PC-3 (cell line): ENCODE data around the gene SCG2. TPM values are rescaled to one million over a fixed set of nuclear protein-coding genes. Genes with fewer than 3 reads are reported as not detected.
"Not testable (repeated sequence)": the region's sequence is repeated elsewhere in the genome, so short reads cannot be mapped to it uniquely, and the experiment has no call there.

Experiments used
- ATAC-seq: fragments of 200-7000 bp; cut with Tn5 transposase; 2 replicates; pipeline ENCODE4 v1.9.1; 2020; ENCODE audit warnings: mild to moderate bottlenecking, moderate library complexity
- BruUV-seq: library from RNA; stranded (reverse); fragments of 400-500 nt; replicated peaks from 2 replicates; lab custom pipeline; 2021; lab: Mats Ljungman, UMichigan
- CTCF ChIA-PET: fragments of 300-600 bp; sonication (Branson Sonifier 250); formaldehyde crosslinking; loops from one replicate; lab custom pipeline; 2022; ENCODE audit warnings: antibody characterized with exemption; lab: Charles Lee
- POLR2A ChIA-PET: fragments of 300-600 bp; sonication (Branson Sonifier 250); formaldehyde crosslinking; loops from one replicate; lab custom pipeline; 2022; ENCODE audit warnings: antibody characterized with exemption; ENCODE audit not compliant: unreplicated experiment; lab: Charles Lee
- DNase-seq: peaks from one replicate; pipeline ENCODE4 v3.0.0-alpha.2; 2015
- H2AFZ ChIP-seq: fragments of 300-600 bp; sonication (generic); 2 replicates; pipeline ENCODE4 v1.6.0; 2016; ENCODE audit warnings: antibody characterized with exemption, low read length
- H3F3A ChIP-seq: fragments of 300-600 bp; sonication (generic); one replicate; pipeline ENCODE4 v1.6.0; 2017; ENCODE audit warnings: antibody characterized with exemption, low read length, control low read depth, mild to moderate bottlenecking; ENCODE audit not compliant: unreplicated experiment
- H3K27ac ChIP-seq: fragments of 300-600 bp; sonication (generic); 2 replicates; pipeline ENCODE4 v1.5.1; 2016; ENCODE audit warnings: mild to moderate bottlenecking, low read length
- H3K27me3 ChIP-seq: fragments of 300-600 bp; sonication (generic); 2 replicates; pipeline ENCODE4 v1.6.1; 2016; ENCODE audit warnings: low read length, mixed read lengths
- H3K36me3 ChIP-seq: fragments of 300-600 bp; sonication (generic); 2 replicates; pipeline ENCODE4 v1.6.1; 2016; ENCODE audit warnings: low read depth, mixed run types, low read length, mixed read lengths
- H3K4me1 ChIP-seq: fragments of 300-600 bp; sonication (generic); 2 replicates; pipeline ENCODE4 v1.5.1; 2016; ENCODE audit warnings: low read length; ENCODE audit not compliant: insufficient read depth
- H3K4me2 ChIP-seq: fragments of 300-600 bp; sonication (generic); 2 replicates; pipeline ENCODE4 v1.6.0; 2016; ENCODE audit warnings: low read length
- H3K4me3 ChIP-seq: fragments of 300-600 bp; sonication (generic); 2 replicates; pipeline ENCODE4 v1.5.1; 2016; ENCODE audit warnings: mild to moderate bottlenecking, low read length, mixed read lengths
- H3K79me2 ChIP-seq: fragments of 300-600 bp; sonication (generic); 2 replicates; pipeline ENCODE4 v1.6.1; 2017; ENCODE audit warnings: low read length, mixed read lengths
- H3K9ac ChIP-seq: fragments of 300-600 bp; sonication (generic); 2 replicates; pipeline ENCODE4 v1.6.0; 2016; ENCODE audit warnings: mild to moderate bottlenecking, low read length
- H3K9me2 ChIP-seq: fragments of 300-600 bp; sonication (generic); replicated peaks from 2 replicates; pipeline ENCODE4 v1.6.1; 2016; ENCODE audit warnings: mixed run types, low read length, mixed read lengths
- H3K9me3 ChIP-seq: fragments of 300-600 bp; sonication (generic); 2 replicates; pipeline ENCODE4 v1.6.1; 2016; ENCODE audit warnings: low read length, mixed read lengths
- H4K20me1 ChIP-seq: fragments of 300-600 bp; sonication (generic); 2 replicates; pipeline ENCODE4 v1.6.1; 2016; ENCODE audit warnings: low read length, mixed read lengths
- CTCF ChIP-seq: fragments of 300-600 bp; sonication (generic); conservative IDR thresholded peaks from 2 replicates; pipeline ENCODE4 v1.5.1; 2017; ENCODE audit warnings: antibody characterized with exemption, low read depth, mild to moderate bottlenecking, low read length
- EZH2 ChIP-seq: fragments of 300-600 bp; sonication (generic); IDR thresholded peaks from one replicate; pipeline ENCODE4 v1.6.1; 2017; ENCODE audit warnings: antibody characterized with exemption, mild to moderate bottlenecking, low read length; ENCODE audit not compliant: unreplicated experiment
- EZH2phosphoT487 ChIP-seq: fragments of 300-600 bp; sonication (generic); IDR thresholded peaks from 2 replicates; pipeline ENCODE4 v1.6.1; 2018; ENCODE audit warnings: mild to moderate bottlenecking, antibody characterized with exemption, low read length, borderline replicate concordance
- intact Hi-C: fragments of 100-400 bp; cut with micrococcal nuclease; formaldehyde crosslinking; loops from 2 replicates; pipeline ENCODE4 v1.9.0; 2023
- total RNA-seq: library from RNA; depleted of rRNA; stranded (reverse); fragments of >200 nt; gene quantifications from 2 replicates; pipeline ENCODE4 v1.2.3, GENCODE V29; 2014

Gene SCG2
- total RNA-seq, 1 experiment from 2014 or later, result 0.51 TPM

GRCh38 chr2:223596208-223596607, 6.0 kb downstream of the SCG2 start:
- Histone ChIP-seq H3K4me2 (no peak overlapping the region), H3K9me3 (no peaks in the 10 kb centered on the region), H4K20me1 (no peaks in the 10 kb centered on the region), H3K36me3 (no peaks in the 10 kb centered on the region), H3K27ac (no peak overlapping the region), H3K9ac (no peak overlapping the region), H3K79me2 (no peaks in the 10 kb centered on the region), H3K4me3 (no peak overlapping the region), H3K9me2 (no peaks in the 10 kb centered on the region), H2AFZ (no peak overlapping the region), H3F3A (no peaks in the 10 kb centered on the region), H3K27me3 (no peaks in the 10 kb centered on the region), H3K4me1 (peaks cover 22% of the 10 kb centered on the region)
- CTCF ChIA-PET, result no interaction called here
- no peak for TF ChIP-seq EZH2
- no peak for TF ChIP-seq EZH2phosphoT487
- TF ChIP-seq CTCF, result no peak
- BruUV-seq, result no TSS peak
- intact Hi-C loops, result no loop called here
- no peak for ATAC-seq
- DNase-seq, result no peak
- POLR2A ChIA-PET, result no interaction called here

- POLR2A ChIA-PET, result no interaction called here
- no peaks in the 10 kb centered on the region for H3F3A ChIP-seq
- no TSS peak for BruUV-seq
Observed at GRCh38 chr2:223594831-223595230, 7.3 kb downstream of the SCG2 start.

GRCh38 chr2:223594259-223594658, 7.9 kb downstream of the SCG2 start:
- no TSS peak for BruUV-seq
- TF ChIP-seq CTCF, result no peak
- no peak for TF ChIP-seq EZH2phosphoT487
- no peak for TF ChIP-seq EZH2
- H3K9me2 ChIP-seq, result no peaks in the 10 kb centered on the region

More at GRCh38 chr2:223594831-223595230, 7.3 kb downstream of the SCG2 start:
- H3K9me3 ChIP-seq, result no peaks in the 10 kb centered on the region
- H3K36me3 ChIP-seq, result no peaks in the 10 kb centered on the region
- TF ChIP-seq CTCF, result no peak
- no peak for TF ChIP-seq EZH2phosphoT487
- no peak for TF ChIP-seq EZH2
- H2AFZ ChIP-seq, result no peak overlapping the region
- H3K27ac ChIP-seq, result no peak overlapping the region
- no peak for ATAC-seq
- H3K9ac ChIP-seq, result no peak overlapping the region
- no peak overlapping the region for H3K4me3 ChIP-seq
- peaks cover 27% of the 10 kb centered on the region for H3K4me1 ChIP-seq
- intact Hi-C loops, result no loop called here
- H3K79me2 ChIP-seq, result no peaks in the 10 kb centered on the region
- H3K27me3 ChIP-seq, result no peaks in the 10 kb centered on the region
- no peak for DNase-seq
- H4K20me1 ChIP-seq, result no peaks in the 10 kb centered on the region
- H3K9me2 ChIP-seq, result no peaks in the 10 kb centered on the region
- CTCF ChIA-PET, result no interaction called here
- no peak overlapping the region for H3K4me2 ChIP-seq

GRCh38 chr2:223592689-223593088, 9.5 kb downstream of the SCG2 start:
- H3K9ac ChIP-seq, H3K79me2 ChIP-seq, BruUV-seq, intact Hi-C loops, DNase-seq, H2AFZ ChIP-seq, H3K36me3 ChIP-seq, H3K9me2 ChIP-seq, CTCF ChIA-PET, H3K4me3 ChIP-seq, H3K27ac ChIP-seq, POLR2A ChIA-PET, H3F3A ChIP-seq, H4K20me1 ChIP-seq, ATAC-seq, H3K9me3 ChIP-seq, H3K27me3 ChIP-seq, H3K4me2 ChIP-seq: not testable (repeated sequence)
- H3K4me1 ChIP-seq, result peaks cover 16% of the 10 kb centered on the region

More at GRCh38 chr2:223594259-223594658, 7.9 kb downstream of the SCG2 start:
- ChIA-PET POLR2A (no interaction called here), CTCF (no interaction called here)
- DNase-seq, result no peak
- Histone ChIP-seq H3K4me3 (no peak overlapping the region), H3F3A (no peaks in the 10 kb centered on the region), H3K4me2 (no peak overlapping the region), H3K27ac (no peak overlapping the region), H3K9me3 (no peaks in the 10 kb centered on the region), H3K79me2 (no peaks in the 10 kb centered on the region), H3K27me3 (no peaks in the 10 kb centered on the region), H3K36me3 (no peaks in the 10 kb centered on the region), H3K4me1 (peaks cover 21% of the 10 kb centered on the region), H3K9ac (no peak overlapping the region), H2AFZ (no peak overlapping the region), H4K20me1 (no peaks in the 10 kb centered on the region)
- ATAC-seq, result no peak
- intact Hi-C loops, result no loop called here
